Neural cell (in vitro differentiated cells): Measurements from ENCODE around the gene METAP1D. TPM values are rescaled to one million over a fixed set of nuclear protein-coding genes. Genes with fewer than 3 reads are reported as not detected.

Source experiments
- H2AFZ ChIP-seq: fragments of 200-600, 300-800 bp; sonication (generic), shearing (Covaris generic); 2 replicates; pipeline ENCODE4 v1.6.0; 2014; ENCODE audit warnings: low read depth, mild to moderate bottlenecking, antibody characterized with exemption, low read length, moderate library complexity
- H3F3A ChIP-seq: fragments of 200-600 bp; shearing (Covaris generic); 2 replicates; pipeline ENCODE4 v1.6.1; 2016; ENCODE audit warnings: mild to moderate bottlenecking, moderate library complexity, mixed read lengths, antibody characterized with exemption, low read length; ENCODE audit not compliant: insufficient read depth, poor library complexity, severe bottlenecking
- H3K27ac ChIP-seq: fragments of 200-600, 300-800 bp; sonication (generic), shearing (Covaris generic); 2 replicates; pipeline ENCODE4 v1.5.1; 2014; ENCODE audit warnings: mild to moderate bottlenecking, low read length, moderate library complexity
- H3K27me3 ChIP-seq: fragments of 300-800, 200-600 bp; sonication (generic), shearing (Covaris generic); 2 replicates; pipeline ENCODE4 v1.6.0; 2014; ENCODE audit warnings: mild to moderate bottlenecking, low read depth, low read length, moderate library complexity; ENCODE audit not compliant: insufficient read depth
- H3K36me3 ChIP-seq: fragments of 300-800, 200-600 bp; sonication (generic), shearing (Covaris generic); 2 replicates; pipeline ENCODE4 v1.5.1; 2014; ENCODE audit warnings: mild to moderate bottlenecking, antibody characterized with exemption, low read length, moderate library complexity; ENCODE audit not compliant: insufficient read depth
- H3K4me2 ChIP-seq: fragments of 300-800, 200-600 bp; sonication (generic), shearing (Covaris generic); 2 replicates; pipeline ENCODE4 v1.6.0; 2014; ENCODE audit warnings: mild to moderate bottlenecking, low read length
- H3K4me3 ChIP-seq: fragments of 300-800, 200-600 bp; sonication (generic), shearing (Covaris generic); 2 replicates; pipeline ENCODE4 v1.5.1; 2014; ENCODE audit warnings: mild to moderate bottlenecking, low read length, moderate library complexity
- H3K79me2 ChIP-seq: fragments of 200-600 bp; shearing (Covaris generic); replicated peaks from 2 replicates; pipeline ENCODE4 v1.6.0; 2014; ENCODE audit warnings: mild to moderate bottlenecking, low read length, moderate library complexity; ENCODE audit not compliant: insufficient read depth
- H3K9ac ChIP-seq: fragments of 300-800, 200-600 bp; sonication (generic), shearing (Covaris generic); 2 replicates; pipeline ENCODE4 v1.6.1; 2016; ENCODE audit warnings: mild to moderate bottlenecking, low read length, mixed read lengths
- H3K9me2 ChIP-seq: fragments of 200-600 bp; shearing (Covaris generic); 2 replicates; pipeline ENCODE4 v1.6.1; 2016; ENCODE audit warnings: mild to moderate bottlenecking, low read length, mixed read lengths; ENCODE audit not compliant: insufficient read depth
- H3K9me3 ChIP-seq: fragments of 200-600, 300-800 bp; sonication (generic), shearing (Covaris generic); 2 replicates; pipeline ENCODE4 v1.6.1; 2016; ENCODE audit warnings: mild to moderate bottlenecking, mixed run types, low read length, moderate library complexity, mixed read lengths
- H4K20me1 ChIP-seq: fragments of 200-600 bp; shearing (Covaris generic); 2 replicates; pipeline ENCODE4 v1.6.1; 2016; ENCODE audit warnings: mild to moderate bottlenecking, mixed run types; ENCODE audit not compliant: insufficient read depth
- EP300 ChIP-seq: fragments of 450-650 bp; conservative IDR thresholded peaks from 2 replicates; pipeline ENCODE4 v1.6.1; 2014; ENCODE audit warnings: antibody characterized with exemption, mild to moderate bottlenecking, moderate library complexity; ENCODE audit not compliant: poor library complexity, severe bottlenecking
- EZH2 ChIP-seq: fragments of 200-600, 300-800 bp; shearing (Covaris generic), sonication (generic); IDR thresholded peaks from 2 replicates; pipeline ENCODE4 v1.6.1; 2014; ENCODE audit warnings: antibody characterized with exemption, low read length, borderline replicate concordance, mild to moderate bottlenecking; ENCODE audit not compliant: insufficient read depth, poor library complexity, severe bottlenecking
- MXI1 ChIP-seq: fragments of 450-650 bp; conservative IDR thresholded peaks from 2 replicates; pipeline ENCODE4 v1.6.1; 2014; ENCODE audit warnings: antibody characterized with exemption, mild to moderate bottlenecking; ENCODE audit not compliant: poor library complexity, severe bottlenecking
- POLR2AphosphoS5 ChIP-seq: IDR thresholded peaks from 2 replicates; pipeline ENCODE4 v1.6.1; 2012
- RAD21 ChIP-seq: fragments of 450-650 bp; conservative IDR thresholded peaks from 2 replicates; pipeline ENCODE4 v1.6.1; 2014; ENCODE audit warnings: antibody characterized with exemption, mild to moderate bottlenecking, moderate library complexity
- SMC3 ChIP-seq: fragments of 450-650 bp; conservative IDR thresholded peaks from 2 replicates; pipeline ENCODE4 v1.6.1; 2014; ENCODE audit warnings: antibody characterized with exemption, mild to moderate bottlenecking, moderate library complexity; ENCODE audit not compliant: poor library complexity
- TAF1 ChIP-seq: IDR thresholded peaks from 2 replicates; pipeline ENCODE4 v1.6.1; 2012; ENCODE audit warnings: low read depth
- polyA plus RNA-seq: library from polyadenylated mRNA; depleted of rRNA; stranded (reverse); fragments of >200 nt; gene quantifications from 2 replicates; pipeline ENCODE4 v1.2.3, GENCODE V29; 2014
- TF ChIP-seq, protein P1 (sequence below): fragments of 450-650 bp; IDR thresholded peaks from 2 replicates; pipeline ENCODE4 v1.5.1; 2014; ENCODE audit warnings: antibody characterized with exemption, mild to moderate bottlenecking, moderate library complexity; ENCODE audit not compliant: poor library complexity, severe bottlenecking
- TF ChIP-seq, protein P2 (sequence below): IDR thresholded peaks from 2 replicates; pipeline ENCODE4 v1.6.1; 2012; ENCODE audit warnings: borderline replicate concordance

The METAP1D gene
- polyA plus RNA-seq, 1 donor from 2014 or later = 5.4 TPM

GRCh38 chr2:172106108-172106961 lies 106.6 kb downstream of the METAP1D start:
- H3F3A ChIP-seq = no peaks in the 10 kb centered on the region
- H3K9ac ChIP-seq = no peak overlapping the region
- H3K9me3 ChIP-seq = no peaks in the 10 kb centered on the region
- no peak overlapping the region for H3K4me2 ChIP-seq
- no peaks in the 10 kb centered on the region for H3K9me2 ChIP-seq
- no peak overlapping the region for H2AFZ ChIP-seq
- H3K27ac ChIP-seq = no peak overlapping the region
- H3K36me3 ChIP-seq = no peaks in the 10 kb centered on the region
- peaks cover 6% of the 10 kb centered on the region for H4K20me1 ChIP-seq
- H3K4me3 ChIP-seq = peak overlapping the region; percentile 51
- TF ChIP-seq POLR2AphosphoS5 (peak; percentile 41), EZH2 (peak; percentile 66), RAD21 (peak; percentile 17)
- TF ChIP-seq, protein P1, sequence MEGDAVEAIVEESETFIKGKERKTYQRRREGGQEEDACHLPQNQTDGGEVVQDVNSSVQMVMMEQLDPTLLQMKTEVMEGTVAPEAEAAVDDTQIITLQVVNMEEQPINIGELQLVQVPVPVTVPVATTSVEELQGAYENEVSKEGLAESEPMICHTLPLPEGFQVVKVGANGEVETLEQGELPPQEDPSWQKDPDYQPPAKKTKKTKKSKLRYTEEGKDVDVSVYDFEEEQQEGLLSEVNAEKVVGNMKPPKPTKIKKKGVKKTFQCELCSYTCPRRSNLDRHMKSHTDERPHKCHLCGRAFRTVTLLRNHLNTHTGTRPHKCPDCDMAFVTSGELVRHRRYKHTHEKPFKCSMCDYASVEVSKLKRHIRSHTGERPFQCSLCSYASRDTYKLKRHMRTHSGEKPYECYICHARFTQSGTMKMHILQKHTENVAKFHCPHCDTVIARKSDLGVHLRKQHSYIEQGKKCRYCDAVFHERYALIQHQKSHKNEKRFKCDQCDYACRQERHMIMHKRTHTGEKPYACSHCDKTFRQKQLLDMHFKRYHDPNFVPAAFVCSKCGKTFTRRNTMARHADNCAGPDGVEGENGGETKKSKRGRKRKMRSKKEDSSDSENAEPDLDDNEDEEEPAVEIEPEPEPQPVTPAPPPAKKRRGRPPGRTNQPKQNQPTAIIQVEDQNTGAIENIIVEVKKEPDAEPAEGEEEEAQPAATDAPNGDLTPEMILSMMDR = peak; percentile 55
- TF ChIP-seq, protein P2, sequence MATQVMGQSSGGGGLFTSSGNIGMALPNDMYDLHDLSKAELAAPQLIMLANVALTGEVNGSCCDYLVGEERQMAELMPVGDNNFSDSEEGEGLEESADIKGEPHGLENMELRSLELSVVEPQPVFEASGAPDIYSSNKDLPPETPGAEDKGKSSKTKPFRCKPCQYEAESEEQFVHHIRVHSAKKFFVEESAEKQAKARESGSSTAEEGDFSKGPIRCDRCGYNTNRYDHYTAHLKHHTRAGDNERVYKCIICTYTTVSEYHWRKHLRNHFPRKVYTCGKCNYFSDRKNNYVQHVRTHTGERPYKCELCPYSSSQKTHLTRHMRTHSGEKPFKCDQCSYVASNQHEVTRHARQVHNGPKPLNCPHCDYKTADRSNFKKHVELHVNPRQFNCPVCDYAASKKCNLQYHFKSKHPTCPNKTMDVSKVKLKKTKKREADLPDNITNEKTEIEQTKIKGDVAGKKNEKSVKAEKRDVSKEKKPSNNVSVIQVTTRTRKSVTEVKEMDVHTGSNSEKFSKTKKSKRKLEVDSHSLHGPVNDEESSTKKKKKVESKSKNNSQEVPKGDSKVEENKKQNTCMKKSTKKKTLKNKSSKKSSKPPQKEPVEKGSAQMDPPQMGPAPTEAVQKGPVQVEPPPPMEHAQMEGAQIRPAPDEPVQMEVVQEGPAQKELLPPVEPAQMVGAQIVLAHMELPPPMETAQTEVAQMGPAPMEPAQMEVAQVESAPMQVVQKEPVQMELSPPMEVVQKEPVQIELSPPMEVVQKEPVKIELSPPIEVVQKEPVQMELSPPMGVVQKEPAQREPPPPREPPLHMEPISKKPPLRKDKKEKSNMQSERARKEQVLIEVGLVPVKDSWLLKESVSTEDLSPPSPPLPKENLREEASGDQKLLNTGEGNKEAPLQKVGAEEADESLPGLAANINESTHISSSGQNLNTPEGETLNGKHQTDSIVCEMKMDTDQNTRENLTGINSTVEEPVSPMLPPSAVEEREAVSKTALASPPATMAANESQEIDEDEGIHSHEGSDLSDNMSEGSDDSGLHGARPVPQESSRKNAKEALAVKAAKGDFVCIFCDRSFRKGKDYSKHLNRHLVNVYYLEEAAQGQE = no peak
- H3K27me3 ChIP-seq = peaks cover 56% of the 10 kb centered on the region
- H3K79me2 ChIP-seq = peaks cover 12% of the 10 kb centered on the region

- Histone ChIP-seq H4K20me1 (no peaks in the 10 kb centered on the region), H3K27me3 (peaks cover 56% of the 10 kb centered on the region), H3K27ac (no peak overlapping the region), H3K4me3 (no peak overlapping the region), H3K9ac (no peak overlapping the region), H3K36me3 (no peaks in the 10 kb centered on the region), H2AFZ (no peak overlapping the region), H3K9me3 (no peaks in the 10 kb centered on the region), H3K9me2 (no peaks in the 10 kb centered on the region), H3F3A (no peaks in the 10 kb centered on the region), H3K79me2 (no peaks in the 10 kb centered on the region), H3K4me2 (no peak overlapping the region)
- TF ChIP-seq TAF1 (no peak), RAD21 (no peak), MXI1 (no peak), POLR2AphosphoS5 (no peak), EP300 (no peak), EZH2 (no peak), SMC3 (no peak)
- TF ChIP-seq, protein P1 = no peak
- TF ChIP-seq, protein P2 = no peak
Observed at GRCh38 chr2:172107690-172108586, 108.2 kb downstream of the METAP1D start.
